Neural cell (in vitro differentiated cells): ENCODE measurements around the gene IL24.

Experiments
- CTCF ChIP-seq: fragments of 450-650 bp; IDR thresholded peaks from 2 replicates; pipeline ENCODE4 v1.5.1; 2014; ENCODE audit warnings: antibody characterized with exemption, mild to moderate bottlenecking, moderate library complexity; ENCODE audit not compliant: poor library complexity, severe bottlenecking
- EP300 ChIP-seq: fragments of 450-650 bp; conservative IDR thresholded peaks from 2 replicates; pipeline ENCODE4 v1.6.1; 2014; ENCODE audit warnings: antibody characterized with exemption, mild to moderate bottlenecking, moderate library complexity; ENCODE audit not compliant: poor library complexity, severe bottlenecking
- EZH2 ChIP-seq: fragments of 200-600, 300-800 bp; shearing (Covaris generic), sonication (generic); IDR thresholded peaks from 2 replicates; pipeline ENCODE4 v1.6.1; 2014; ENCODE audit warnings: antibody characterized with exemption, low read length, borderline replicate concordance, mild to moderate bottlenecking; ENCODE audit not compliant: insufficient read depth, poor library complexity, severe bottlenecking
- POLR2AphosphoS5 ChIP-seq: IDR thresholded peaks from 2 replicates; pipeline ENCODE4 v1.6.1; 2012
- RAD21 ChIP-seq: fragments of 450-650 bp; conservative IDR thresholded peaks from 2 replicates; pipeline ENCODE4 v1.6.1; 2014; ENCODE audit warnings: antibody characterized with exemption, mild to moderate bottlenecking, moderate library complexity
- REST ChIP-seq: IDR thresholded peaks from 2 replicates; pipeline ENCODE4 v1.6.1; 2012; ENCODE audit warnings: borderline replicate concordance
- SMC3 ChIP-seq: fragments of 450-650 bp; conservative IDR thresholded peaks from 2 replicates; pipeline ENCODE4 v1.6.1; 2014; ENCODE audit warnings: antibody characterized with exemption, mild to moderate bottlenecking, moderate library complexity; ENCODE audit not compliant: poor library complexity
- TAF1 ChIP-seq: IDR thresholded peaks from 2 replicates; pipeline ENCODE4 v1.6.1; 2012; ENCODE audit warnings: low read depth

- no peak for TF ChIP-seq RAD21
- no peak for TF ChIP-seq EZH2
- no peak for TF ChIP-seq CTCF
- no peak for TF ChIP-seq POLR2AphosphoS5
- no peak for TF ChIP-seq EP300
- TF ChIP-seq SMC3: no peak
- no peak for TF ChIP-seq TAF1
- no peak for TF ChIP-seq REST
These were observed 43.3 kb downstream of the IL24 start for GRCh38 chr1:206940588-206940936.
